UCSD-AML1 (cell line): ENCODE data around the gene STAT3.
"Not testable (repeated sequence)": the region's sequence is repeated elsewhere in the genome, so short reads cannot be mapped to it uniquely, and the experiment has no call there.

Experiments used
- DNase-seq: peaks from one replicate; lab custom pipeline; 2025; ENCODE audit not compliant: unreplicated experiment; lab: John Stamatoyannopoulos, UW

STAT3 gene

DNA sequence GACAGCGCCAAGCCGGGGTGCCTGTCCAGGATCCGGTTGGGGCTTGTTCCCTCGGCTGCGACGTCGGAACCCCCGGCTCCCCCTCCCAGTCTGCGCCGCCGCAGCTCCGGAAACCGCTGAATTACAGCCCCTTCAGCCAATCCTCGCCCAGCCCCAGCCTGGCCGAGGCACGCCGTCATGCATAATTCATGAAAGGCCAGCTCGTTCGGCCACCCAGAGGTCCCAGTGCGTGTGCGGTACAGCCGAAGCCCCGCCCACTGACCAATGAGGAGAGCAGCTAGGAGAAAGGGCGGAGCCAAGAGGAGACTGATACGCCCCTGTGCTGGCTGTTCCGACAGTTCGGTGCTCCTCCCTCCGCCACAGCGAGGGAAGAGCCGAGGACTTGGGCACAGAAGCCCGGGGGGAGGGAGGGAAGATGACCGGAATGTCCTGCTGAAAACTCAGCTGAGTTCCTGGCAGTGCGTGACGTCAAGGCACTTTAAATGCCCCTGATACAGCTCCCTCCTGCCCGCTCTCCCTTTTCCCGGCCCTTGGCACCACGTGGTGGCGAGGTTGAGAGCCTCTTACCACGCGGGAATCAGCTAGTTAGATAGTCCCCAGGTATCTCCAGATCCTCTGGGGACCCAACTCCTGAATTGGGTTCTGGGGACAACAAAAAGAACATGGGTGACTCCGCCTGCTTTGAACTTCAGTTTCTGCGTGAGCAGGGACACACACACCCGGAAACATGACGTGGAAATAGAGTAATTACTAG lies at the start of gene STAT3:
Gene STAT3, minus strand, starts transcription at position 62 of the 754 bp plus-strand sequence. CDS start 39,926 bp downstream, outside the sequence.
- DNase-seq, result peak; percentile 100

DNA sequence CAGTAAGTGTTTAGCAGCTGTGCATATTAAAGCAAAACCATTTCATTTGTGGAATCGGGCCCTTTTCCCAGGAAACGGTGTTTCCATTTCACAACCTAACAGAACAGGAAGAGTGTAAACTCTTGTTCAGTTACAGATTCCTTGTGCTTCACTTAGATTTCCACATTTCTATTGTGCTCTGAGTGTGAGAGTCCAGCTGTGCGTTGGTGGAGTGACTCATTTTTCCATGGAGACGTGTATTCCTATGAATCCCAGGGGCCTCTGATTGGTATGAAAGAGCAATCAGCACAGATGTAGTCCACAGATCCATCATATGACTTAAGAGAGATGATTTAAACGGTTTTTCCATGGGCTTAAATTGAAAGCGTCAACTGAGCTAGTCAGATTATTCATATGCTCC lies 48.1 kb upstream of the STAT3 start:
- no peak for DNase-seq

DNA sequence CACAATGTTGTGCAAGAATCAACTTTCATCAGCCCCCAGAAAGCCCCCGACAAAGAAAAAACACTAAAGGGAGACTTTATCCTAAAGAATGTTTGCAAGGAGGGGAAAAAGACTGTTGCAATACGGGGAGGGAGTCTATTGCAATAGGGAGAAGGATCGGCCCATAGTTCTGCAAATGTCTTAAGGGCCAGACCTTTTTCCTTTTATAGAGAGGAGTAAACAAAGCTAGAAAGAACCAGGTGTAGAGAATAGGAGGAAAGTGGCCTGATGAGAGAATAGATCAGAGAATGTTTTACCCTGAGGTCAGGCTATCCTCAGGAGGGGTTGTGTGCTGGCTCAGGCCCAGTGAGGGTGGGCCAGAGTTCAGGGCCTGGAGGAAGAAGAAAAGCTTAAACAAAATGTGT lies 43.5 kb upstream of the STAT3 start:
- DNase-seq, result no peak

DNA sequence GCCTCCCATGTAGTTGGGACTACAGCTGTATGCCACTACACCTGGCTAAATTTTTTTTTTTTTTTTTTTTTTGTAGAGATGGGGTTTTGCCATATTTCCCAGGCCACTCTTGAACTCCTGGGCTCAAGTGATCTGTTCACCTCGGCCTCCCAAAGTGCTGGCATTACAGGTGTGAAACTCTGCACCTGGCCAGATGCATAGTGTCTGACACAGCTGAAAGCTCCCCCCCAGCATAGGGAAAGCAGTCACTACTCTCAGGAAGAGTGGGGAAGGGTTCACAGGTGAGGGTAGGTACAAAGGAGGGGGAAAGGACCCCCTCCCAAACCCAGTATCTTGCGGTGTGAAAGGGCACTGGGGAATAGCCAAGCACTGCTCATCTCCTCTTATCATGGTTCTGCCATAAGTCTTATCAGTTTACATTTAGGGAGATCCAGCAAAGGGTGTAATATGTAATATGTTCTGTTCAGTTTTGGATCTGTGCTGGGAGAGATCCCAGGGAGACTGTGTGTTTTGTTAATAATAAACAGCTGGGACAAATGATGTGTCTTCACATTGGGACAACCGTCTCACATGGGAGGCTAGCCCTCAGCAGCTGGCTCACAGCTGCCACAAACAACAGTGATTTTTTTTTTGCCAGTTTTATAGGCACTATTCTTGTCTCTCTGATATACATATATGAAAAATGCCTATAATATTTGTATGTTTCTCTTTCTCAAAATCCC lies 41.6 kb upstream of the STAT3 start:
- DNase-seq, result no peak

DNA sequence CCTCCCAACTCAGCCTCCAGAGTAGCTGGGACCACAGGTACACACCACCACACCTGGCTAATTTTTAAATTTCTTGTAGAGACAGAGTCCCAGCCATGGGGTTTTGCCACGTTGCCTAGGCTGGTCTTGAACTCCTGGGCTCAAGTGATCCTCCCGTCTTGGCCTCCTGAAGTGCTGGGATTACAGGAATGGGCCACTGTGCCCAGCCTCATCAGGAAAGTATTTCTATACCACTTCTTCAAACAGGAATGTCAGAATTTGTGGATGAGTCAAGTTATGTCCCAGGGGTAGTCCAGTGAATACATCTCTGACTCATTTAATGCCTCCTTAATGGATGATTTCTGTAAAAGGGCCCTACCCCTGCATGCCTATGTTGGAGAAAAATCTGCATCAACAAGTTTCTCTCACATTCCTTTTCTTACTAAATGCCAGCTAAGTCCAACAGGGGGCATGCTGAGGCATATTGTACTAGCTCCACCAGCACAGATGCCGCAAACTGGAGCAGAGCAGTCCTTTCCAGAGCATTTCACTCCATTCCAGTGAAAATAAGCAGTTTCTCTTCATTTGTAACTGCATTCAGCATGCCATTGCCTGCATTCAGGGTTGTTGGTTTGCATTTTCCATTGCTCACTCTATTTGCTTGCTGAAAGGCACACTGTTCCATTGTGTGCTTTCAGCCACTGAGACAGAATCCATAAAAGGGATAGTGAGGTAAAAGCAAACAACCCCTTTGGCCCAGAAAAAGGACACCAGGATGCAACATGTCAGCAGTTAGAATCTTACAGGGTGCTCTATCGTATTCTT lies 40.1 kb upstream of the STAT3 start:
- DNase-seq, result peak; percentile 37

DNA sequence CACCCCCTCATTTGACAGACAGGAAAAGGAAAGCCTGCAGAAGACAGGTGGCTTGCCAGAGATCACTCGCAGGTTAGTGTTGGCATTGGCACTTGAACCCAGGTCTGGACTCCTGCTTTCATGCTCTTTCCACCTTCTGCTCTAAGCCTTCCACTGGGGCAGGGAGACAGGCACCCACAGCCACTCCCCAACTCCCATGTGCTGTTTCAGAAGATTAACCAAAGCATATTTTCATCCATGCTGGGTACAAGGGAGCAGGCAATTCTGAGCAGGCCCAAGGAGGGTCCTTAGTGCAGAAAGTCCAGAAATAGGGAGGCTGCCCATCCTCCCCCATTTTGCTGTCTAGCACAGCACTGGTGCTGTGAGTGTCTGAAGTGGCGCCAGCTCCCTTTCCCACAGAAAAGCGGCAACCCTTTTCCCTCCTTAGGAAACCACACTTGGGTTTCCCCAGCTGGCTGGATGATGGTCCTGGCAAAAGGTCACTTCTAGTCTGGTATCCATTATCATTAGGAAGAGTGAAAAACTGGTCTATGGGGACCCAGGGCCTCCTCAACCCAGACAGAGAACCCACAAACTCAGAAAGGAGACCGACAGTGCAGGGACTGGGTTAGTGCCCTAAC lies 36.9 kb upstream of the STAT3 start:
- peak; percentile 25 for DNase-seq

DNA sequence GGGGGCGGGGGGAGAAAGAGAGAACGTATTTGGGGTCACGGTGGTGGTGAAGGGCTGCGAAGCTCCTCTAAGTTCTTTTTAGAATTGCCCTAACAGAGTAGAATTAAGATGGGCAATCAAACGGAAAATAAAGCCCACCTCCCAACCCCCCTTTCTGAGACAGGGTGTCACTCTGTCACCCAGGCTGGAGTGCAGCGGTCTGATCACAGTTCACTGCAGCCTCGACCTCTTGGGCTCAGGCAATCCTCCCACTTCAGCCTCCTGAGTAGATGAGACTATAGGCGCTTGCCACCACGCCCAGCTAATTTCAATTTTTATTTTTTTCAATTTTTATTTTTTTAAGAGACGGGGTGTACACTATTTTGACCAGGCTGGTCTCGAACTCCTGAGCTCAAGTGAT lies 35.5 kb upstream of the STAT3 start:
- DNase-seq, result no peak

DNA sequence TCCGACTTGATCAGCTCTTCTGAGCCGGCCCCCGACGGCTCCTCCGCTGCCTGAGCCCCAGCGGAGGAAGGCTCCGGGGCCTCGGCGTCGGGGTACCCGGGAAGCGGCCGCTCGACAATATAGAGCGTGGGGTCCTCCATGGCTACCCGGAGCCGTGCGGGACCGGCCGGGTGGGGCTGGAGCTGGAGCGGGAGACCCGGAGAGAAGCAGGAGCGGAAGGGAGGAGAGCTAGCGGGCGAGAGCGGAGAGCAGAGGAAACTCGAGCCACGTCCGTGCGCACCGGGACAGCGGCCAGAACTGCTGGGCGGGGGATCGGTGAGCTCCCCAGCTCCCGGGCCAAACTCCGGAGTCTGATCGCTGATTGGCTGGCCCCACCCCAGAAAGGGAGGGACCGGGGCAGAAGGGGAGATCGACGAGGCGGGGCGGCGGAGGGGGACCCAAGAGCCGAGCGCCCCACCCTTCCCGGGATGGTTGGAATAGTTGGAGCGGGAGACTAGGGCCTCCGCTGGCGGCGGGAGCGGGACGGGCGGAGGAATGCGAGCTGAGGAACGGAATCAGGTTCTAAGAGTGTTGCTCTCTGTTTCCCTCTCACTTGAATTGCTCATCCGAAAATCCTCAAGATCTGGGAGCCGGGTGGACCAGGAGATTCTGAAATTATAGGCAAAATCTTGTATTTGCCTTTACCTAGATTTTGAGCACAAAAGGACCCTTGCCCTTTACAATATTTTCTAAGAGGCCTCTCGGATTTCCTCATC lies 34.9 kb upstream of the STAT3 start, which contains the start of gene CAVIN1:
Gene CAVIN1, minus strand, starts transcription at position 299 of the 755 bp plus-strand sequence. Its CDS starts 159 bp downstream, at position 140.
- DNase-seq, result peak; percentile 89

DNA sequence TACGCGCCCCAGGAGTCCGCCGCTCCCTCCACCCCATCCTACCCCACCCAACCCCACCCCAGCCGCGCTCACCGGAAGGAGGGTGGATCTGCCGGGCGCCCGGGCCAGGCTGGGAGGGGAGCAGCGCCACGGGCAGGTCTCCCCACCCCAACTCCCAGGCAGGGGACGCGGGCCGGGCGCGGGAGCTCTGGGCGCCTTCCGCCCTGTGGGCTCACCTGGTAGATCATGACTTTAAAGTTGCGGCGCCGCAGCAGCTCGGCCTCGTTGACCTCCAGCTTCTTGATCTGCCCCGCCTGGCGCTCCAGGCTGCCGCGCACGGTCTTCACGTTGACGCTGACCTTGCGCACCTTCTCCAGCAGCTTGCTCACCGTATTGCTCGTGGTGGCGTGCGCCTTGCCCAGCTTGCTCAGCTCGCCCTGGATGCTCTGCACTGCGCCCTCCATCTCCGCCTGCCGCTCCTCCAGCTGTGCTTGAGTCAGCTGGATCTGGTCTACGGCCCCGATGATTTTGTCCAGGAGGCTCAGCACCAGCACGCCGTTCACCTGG lies 34.2 kb upstream of the STAT3 start:
- no peak for DNase-seq

DNA sequence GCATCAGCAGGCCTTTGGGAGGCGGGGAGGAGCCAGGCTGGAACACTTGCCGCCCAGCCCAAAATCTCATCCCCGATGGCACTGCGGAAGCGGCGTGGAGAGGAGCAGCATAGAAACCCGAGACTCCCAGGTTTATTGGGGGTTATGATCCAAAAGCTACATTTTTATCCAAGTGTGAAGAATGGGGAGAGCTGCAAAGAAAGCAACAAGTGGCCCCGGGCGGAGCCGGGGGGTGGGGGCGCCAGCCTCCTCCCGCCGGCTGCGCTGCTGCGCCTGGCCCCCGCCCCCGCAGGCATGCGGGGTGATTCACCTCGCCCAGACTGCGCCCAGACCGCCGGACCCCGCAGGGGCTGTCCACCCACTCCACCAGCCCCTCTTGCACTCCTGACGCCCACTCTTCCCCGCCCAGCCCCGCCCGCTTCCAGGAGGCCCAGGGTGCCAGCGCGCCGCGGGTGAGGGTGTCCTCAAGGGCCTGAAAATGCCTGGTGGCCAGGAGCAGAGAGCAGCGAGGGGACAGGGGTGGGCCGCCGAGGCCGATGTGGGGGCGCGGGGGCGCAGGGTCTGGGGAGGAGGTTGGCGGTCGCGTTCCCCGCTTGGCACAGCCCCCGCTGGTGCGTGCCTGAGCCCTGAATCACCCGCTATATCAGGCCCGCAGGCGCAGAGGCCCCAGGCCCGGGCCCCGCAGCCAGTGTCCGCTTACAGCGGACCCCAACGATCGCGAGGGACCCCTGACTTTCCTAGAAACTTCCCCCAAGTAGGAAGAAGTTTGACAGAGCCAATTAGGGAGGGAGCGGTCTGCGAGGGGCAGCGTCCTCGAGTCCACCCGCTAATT lies 33.5 kb upstream of the STAT3 start:
- DNase-seq, result no peak

DNA sequence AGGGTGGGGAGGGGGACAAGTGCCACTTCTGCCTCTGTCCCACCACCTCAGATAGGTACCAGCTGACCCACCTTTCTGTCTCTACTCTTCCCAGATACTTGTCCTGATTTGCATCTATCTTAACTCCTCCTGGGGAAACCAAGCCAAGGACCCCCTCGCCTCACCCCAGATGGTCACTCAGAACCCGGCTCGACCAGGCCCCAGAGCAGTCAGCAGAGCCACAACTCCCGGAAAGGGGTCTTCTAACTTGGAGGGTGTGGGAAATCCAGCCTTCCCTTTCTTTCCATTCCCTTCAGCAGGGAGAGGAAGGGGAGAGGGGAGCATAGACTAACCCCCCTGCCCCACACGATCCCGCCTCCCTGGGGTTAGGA lies 32.9 kb upstream of the STAT3 start:
- no peak for DNase-seq

DNA sequence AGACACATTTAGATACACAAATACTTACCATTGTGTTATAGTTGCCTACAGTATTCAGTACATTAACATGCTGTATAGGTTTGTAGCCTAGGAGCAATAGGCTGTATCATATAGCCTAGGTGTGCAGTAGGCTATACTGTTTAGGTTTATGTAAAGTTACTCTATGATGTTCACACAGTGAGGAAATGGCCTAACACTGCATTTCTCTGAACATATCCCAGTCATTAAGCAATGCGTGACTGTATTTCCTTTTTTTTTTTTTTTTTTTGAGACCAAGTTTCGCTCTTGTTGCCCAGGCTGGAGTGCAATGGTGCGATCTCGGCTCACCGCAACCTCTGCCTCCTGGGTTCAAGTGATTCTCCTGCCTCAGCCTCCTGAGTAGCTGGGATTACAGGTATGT lies 29.7 kb upstream of the STAT3 start:
- not testable (repeated sequence) for DNase-seq

DNA sequence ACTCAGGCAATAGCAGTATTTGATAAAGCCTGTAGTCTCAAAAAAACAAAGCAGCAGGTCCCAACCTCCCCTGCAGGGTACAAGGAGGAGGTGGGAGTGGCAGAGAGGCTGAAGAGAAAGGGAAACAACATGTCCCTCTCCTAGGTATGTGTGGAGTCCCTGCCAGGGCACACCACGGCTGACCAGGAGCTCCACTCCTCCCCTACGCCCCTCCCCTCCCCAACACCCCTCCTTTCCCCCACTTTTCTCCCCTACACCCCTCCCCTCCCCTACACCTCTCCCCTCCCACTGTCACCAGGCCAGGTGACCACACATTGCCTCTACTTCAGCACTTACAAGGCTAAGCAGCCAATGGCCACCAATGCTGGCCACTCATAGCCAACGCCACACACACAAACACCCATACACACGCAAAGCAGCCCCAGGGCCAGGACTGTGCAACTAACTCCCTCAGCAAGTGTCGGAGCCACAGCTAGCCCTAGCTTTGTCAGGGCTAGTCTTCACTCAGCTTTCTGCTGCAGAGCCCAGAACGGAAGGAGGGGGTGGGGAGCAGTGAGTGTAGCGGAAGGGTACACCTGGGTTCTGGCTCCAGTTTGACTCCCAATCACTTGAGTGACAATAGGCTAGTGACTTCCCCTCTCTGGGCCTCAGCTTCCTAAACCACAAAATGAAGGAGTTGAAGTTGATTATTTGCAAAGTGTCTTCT lies 26.6 kb upstream of the STAT3 start:
- peak; percentile 82 for DNase-seq

DNA sequence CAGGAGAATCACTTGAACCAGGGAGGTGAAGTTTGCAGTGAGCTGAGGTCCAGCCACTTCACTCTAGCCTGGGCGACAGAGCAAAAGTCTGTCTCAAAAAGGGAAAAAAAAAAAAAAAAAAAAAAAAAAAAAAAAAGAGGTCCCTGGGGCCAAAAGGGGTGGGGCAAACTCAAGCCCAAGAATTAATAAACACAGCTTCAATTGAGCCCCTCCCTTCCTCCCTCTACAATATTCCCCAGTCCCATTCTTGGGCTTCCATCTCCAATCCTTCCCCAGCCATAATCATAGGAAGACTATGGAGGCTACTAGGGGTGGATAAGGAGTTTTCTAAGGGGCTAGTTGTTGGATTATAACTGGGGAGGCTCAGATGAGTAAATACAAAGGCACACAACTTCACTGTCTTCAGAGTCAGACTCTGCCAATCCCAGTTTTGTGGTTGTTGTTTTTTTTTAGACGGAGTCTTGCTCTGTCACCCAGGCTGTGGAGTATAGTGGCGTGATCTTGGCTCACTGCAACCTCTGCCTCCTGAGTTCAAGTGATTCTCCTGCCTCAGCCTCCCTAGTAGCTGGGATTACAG lies 25.3 kb upstream of the STAT3 start:
- no peak for DNase-seq

DNA sequence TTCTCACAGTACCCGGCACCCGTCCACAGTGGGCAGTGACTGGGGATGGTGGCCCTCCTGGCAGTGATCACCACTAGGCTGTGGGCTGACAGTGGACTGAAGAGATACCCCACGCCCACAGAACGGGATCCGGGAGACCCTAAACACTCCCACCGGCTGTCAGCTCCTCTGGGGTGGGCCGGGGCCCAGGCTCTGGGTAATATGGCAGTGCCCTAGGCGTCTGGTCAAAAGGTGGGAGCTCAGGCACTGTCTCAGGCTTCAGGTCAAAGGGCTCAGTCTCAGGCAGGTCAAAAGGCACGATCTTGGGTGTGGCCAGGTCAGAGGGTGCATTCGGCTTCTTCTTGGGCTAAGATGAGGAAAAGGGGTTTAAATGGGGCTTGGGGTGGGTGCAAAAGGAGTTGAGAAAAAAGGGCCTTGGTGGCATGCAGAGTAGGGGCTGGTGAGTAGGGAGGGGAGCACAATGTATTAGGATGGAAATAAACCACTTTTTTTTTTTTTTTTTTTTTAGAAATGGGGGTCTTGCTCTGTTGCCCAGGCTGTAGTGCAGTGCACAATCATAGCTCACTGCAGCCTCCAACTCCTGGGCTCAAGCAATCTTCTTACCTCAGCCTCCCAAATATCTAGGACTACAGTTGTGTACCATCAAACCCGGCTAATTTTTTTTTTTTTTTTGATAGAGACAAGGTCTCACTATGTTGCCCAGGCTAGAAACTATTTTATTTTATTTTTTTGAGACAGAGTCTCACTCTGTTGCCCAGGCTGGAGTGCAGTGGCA lies 23.9 kb upstream of the STAT3 start:
- DNase-seq, result no peak

DNA sequence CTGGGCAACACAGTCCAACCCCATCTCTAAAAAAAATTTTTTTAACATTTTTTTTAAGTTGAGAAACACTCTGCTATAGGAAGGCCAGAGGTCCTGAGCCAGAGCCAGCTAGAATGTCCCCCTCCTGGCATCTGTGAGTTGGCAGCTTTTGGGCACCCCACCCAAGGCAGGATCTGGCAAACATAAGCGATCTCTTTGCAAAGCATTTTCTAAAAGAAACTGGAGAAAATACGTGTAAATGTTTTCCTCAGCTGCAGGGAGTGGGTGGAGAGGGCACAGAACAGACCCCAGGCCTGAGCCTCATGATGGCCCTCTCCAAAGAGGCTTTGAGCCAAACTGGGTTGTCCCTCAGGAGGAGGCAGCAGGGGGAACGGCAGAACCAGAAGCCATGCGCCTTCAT lies 23.1 kb upstream of the STAT3 start:
- no peak for DNase-seq

DNA sequence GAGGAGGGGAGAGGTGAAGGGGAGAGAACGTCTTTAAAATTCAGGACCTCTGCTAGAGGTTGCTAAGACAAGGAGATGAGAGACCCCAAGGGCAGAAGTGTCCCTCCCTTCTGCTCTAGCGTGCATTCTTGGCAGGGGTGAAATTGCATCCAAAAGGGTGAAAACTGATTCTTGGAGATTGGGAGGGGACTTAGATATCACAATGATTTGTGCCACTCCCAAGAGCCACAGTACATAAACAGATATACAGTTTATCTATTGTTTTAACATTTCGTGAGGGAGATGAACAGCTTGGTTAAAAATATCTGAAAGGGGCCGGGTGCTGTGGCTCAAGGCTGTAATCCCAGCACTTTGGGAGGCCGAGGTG lies 22.1 kb upstream of the STAT3 start:
- no peak for DNase-seq
